Measurements from ENCODE around the gene TNC.

GRCh38 chr9:115114546-115114945, 3.4 kb downstream of the TNC start:
- TF ChIP-seq EZH2 (IDR thresholded peaks at IDR 0.05; ENCODE audit: insufficient read depth, poor library complexity, severe bottlenecking) (no peak), EZH2phosphoT487 (IDR thresholded peaks at IDR 0.05; ENCODE audit: insufficient read depth, low read depth) (no peak)

Data from GM23248 (cell line).